HG03095 (cell line): Measurements from ENCODE around the gene OR51A4.
"Not testable (repeated sequence)": the region's sequence is repeated elsewhere in the genome, so short reads cannot be mapped to it uniquely, and the experiment has no call there.

Source experiments
- ATAC-seq: cut with Tn5 transposase; IDR thresholded peaks from one replicate; pipeline ENCODE4 v1.9.1; 2021; ENCODE audit warnings: moderate library complexity; ENCODE audit not compliant: unreplicated experiment

Gene OR51A4, protein sequence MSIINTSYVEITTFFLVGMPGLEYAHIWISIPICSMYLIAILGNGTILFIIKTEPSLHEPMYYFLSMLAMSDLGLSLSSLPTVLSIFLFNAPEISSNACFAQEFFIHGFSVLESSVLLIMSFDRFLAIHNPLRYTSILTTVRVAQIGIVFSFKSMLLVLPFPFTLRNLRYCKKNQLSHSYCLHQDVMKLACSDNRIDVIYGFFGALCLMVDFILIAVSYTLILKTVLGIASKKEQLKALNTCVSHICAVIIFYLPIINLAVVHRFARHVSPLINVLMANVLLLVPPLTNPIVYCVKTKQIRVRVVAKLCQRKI

DNA sequence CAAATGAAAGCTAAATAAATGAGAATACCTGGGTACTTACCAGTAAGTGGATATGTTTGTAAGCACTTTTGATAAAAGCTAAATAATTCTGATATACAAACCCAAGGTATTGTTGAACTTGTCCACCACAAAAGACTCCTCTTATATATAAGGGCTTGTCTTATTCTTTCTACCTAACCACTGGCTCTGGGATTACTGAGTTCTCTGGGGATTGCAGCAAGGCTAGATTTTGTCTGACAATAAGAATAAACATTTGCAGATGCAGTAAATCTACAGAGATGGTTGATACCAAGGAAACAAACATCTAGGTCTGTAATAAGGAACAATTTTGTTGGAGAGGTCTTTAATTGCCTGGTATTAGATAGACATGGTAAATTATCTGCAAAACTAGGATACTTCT, at the start of gene OR51A4:
Gene OR51A4 (minus strand): TSS at position 101 of the 400 bp plus-strand sequence. CDS start 505 bp downstream, outside the sequence.
- no peak for ATAC-seq

GRCh38 chr11:4994551-4994950, 47.1 kb upstream of the OR51A4 start, which contains the start of gene OR51L1:
Gene OR51L1 (plus strand): TSS chr11:4994851. CDS start chr11:4998983, 4,132 bp downstream.
- no peak for ATAC-seq

DNA sequence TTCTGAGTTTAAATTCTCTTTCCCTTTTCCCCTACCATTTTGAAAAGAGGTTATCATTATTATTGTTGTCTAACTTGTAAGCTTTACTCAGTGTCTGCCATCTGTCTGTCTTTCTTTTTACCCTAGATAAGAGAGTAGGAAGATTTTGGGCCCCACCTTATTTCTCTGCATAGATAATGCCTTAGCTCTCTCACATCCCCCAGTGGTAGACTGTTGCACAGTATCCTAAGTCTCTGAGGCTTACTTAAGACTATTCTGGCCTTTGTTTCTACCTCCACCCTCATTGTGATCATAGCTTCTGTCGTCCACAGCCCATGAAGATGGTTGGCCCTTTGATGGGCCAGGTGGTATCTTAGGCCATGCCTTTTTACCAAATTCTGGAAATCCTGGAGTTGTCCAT, 43.7 kb upstream of the OR51A4 start:
- no peak for ATAC-seq

DNA sequence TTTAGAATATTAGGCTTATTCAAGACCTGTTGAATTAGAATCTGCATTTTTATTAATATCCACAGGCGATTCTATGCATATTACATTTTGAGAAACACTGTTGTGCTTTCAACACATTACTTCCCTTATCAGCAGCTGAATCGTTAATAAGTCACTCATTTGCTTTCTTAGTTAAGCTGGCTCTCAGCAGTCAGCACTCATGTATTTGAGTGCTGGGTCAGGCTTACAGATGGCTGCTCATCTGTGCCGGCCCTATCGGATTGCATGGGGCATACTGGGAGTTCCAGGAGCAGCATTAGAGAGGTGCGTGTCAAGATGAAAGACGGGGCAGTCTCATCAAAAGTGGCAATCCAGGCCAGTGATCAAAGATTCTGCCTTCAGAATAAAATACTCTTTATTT, 36.4 kb upstream of the OR51A4 start:
- ATAC-seq = no peak

DNA sequence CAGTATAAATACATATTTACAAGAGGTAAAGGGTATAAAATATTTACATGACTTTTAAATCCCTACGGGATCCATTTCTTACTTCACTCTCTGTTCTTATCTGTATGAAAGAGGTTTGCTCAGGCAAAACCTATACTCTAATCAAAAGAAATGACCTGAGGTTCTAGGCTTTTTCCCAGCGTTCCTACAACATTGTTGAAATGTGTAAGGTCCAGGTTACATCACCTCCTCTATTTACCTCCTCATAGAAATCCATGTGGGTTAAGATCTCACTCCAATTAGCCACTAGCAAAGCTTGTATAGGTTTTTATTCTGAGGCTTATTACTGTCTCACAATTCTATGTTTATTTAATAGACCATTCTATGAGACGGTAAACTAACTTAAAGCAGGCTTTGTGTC, 35.3 kb upstream of the OR51A4 start:
- ATAC-seq = no peak

- no peak for ATAC-seq
These were observed 31.6 kb upstream of the OR51A4 start for GRCh38 chr11:4979036-4979435.

DNA sequence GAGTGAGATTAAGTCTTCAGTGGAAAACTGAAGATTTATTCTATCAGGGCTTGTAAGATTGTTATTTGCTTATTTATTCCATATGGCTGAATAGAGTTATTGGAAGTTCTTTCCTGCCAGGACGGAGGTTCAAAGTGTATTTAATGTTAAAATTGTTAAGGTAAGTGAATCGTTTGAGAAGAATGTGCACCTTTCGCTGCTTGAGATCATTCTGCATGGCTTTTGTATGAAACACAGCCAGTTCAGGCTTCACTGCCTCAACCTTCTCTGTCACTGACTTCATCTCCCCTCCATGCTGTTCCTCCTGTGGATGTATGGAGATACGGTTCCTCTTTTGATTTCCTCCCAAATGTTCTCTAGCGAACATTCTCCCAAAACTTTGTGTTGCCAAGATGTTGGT, 28.0 kb upstream of the OR51A4 start:
- ATAC-seq = no peak

- no peak for ATAC-seq
These were observed 15.4 kb upstream of the OR51A4 start for GRCh38 chr11:4962816-4963215.

DNA sequence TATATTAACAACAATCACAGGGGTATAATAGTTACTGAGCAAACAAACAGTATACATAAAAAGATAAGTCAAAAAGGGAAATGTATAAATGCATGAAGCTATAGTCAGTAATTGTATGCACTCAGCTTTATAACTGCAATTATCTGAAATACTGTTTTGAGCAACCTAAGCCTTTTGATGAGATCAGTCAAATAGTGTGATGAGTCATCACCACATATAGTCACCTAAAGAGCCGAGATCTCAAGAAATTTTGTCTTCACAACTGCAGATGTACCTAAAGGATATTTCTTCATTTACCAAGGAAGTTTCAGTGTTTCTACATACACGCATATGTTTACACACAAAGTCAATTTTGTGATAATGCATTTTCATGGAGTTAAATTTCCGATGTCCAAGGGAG, 13.5 kb upstream of the OR51A4 start:
- ATAC-seq = no peak

GRCh38 chr11:4957396-4957795, 10.0 kb upstream of the OR51A4 start:
- no peak for ATAC-seq

DNA sequence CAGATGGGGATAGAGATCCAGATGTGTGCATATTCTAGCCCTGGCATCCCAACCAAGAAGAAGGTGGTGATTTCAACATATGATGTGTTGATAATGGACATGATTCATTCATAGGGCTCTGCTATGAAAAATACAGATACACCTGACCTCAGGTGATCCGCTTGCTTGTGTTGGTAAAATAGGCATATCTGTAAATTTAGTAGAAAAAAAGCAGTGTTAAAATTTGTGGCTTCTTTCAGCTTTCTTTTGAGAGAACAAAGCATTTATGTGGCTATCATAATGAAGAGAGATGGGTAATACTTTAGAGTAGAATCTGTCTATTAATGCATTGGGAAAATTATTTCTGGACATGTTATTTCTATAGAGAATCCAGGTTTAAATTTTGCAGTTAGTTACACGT, 8.2 kb upstream of the OR51A4 start, which contains the start of gene OR51A2:
Gene OR51A2 (minus strand): TSS at position 101 of the 400 bp plus-strand sequence. CDS start 0 bp downstream, at position 101.
- ATAC-seq = not testable (repeated sequence)

- ATAC-seq = no peak
These were observed 10.7 kb downstream of the OR51A4 start for GRCh38 chr11:4936745-4937144.

DNA sequence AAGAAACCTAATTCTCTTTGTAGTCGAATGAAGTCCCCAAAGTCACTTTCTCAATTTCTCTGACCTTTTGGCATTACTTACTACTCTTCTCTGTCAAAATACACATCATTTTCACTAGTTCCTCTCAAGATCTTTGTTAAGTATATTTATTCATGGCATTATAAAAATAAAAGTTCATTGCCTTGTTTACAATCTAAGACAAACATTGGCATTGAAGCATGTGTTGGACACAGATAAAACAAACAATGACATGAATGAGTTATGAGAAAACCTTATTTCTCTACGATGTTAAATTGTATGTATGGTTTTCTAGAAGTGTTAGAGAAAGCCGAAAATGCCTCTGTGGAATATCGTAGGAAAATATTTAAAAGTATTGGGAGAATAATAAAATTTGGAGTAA, 14.7 kb downstream of the OR51A4 start:
- no peak for ATAC-seq

- no peak for ATAC-seq
These were observed 20.8 kb downstream of the OR51A4 start for GRCh38 chr11:4926608-4927007.

- no peak for ATAC-seq
These were observed 23.2 kb downstream of the OR51A4 start, which contains the start of gene OR51G1 for GRCh38 chr11:4924239-4924638. Gene OR51G1 (minus strand): TSS chr11:4924339. CDS start chr11:4924339, 0 bp downstream.

GRCh38 chr11:4922304-4922703, 25.1 kb downstream of the OR51A4 start:
- ATAC-seq = no peak

DNA sequence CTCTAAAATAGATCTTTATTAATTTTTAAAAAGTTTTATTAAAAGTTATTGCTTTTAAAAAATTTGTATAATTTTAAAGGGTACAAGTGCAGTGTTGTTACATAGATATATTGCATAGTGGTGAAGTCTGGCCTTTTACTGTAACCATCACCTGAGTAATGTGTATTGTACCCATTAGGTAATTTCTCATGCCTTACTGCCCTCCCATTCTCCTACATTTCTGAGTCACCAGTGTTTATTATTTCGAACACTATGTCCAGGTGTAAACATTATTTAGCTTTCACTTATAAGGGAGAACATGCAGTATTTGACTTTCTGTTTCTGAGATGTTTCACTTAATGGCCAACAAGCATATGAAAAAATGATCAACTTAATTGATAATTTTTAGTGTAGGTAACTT, 25.6 kb downstream of the OR51A4 start:
- no peak for ATAC-seq

GRCh38 chr11:4919250-4919649, 28.2 kb downstream of the OR51A4 start, which contains the start of gene OR51G2:
Gene OR51G2 (minus strand): TSS chr11:4919350. CDS start chr11:4915663, 3,687 bp downstream.
- ATAC-seq = no peak

GRCh38 chr11:4916581-4916980, 30.8 kb downstream of the OR51A4 start:
- ATAC-seq = no peak

- no peak for ATAC-seq
These were observed 43.9 kb downstream of the OR51A4 start, which contains the start of gene OR51A7 for GRCh38 chr11:4903484-4903883. Gene OR51A7 (plus strand): TSS chr11:4903783. CDS start chr11:4907370, 3,587 bp downstream.
